Activated naive CD4-positive, alpha-beta T cell treated with Interleukin-2 at 50 U/mL for 16 hours (primary cell): ENCODE results near the gene SUGCT.
"Not testable (repeated sequence)": the region's sequence is repeated elsewhere in the genome, so short reads cannot be mapped to it uniquely, and the experiment has no call there.

Experiments used
- DNase-seq: peaks from one replicate; pipeline ENCODE4 v3.0.0-alpha.2; 2020

The SUGCT gene

GRCh38 chr7:40644454-40645188, 509.8 kb downstream of the SUGCT start:
- no peak for DNase-seq

- DNase-seq = no peak
Measured at GRCh38 chr7:40645197-40645596, 510.4 kb downstream of the SUGCT start.

GRCh38 chr7:40646717-40647116, 511.9 kb downstream of the SUGCT start:
- no peak for DNase-seq

GRCh38 chr7:40647719-40648118, 512.9 kb downstream of the SUGCT start:
- no peak for DNase-seq

- no peak for DNase-seq
Measured at GRCh38 chr7:40649247-40649646, 514.4 kb downstream of the SUGCT start.

GRCh38 chr7:40650903-40651302, 516.1 kb downstream of the SUGCT start:
- DNase-seq = not testable (repeated sequence)

GRCh38 chr7:40654171-40654570, 519.4 kb downstream of the SUGCT start:
- no peak for DNase-seq

- DNase-seq = no peak
Measured at GRCh38 chr7:40655426-40655825, 520.6 kb downstream of the SUGCT start.

- DNase-seq = no peak
Measured at GRCh38 chr7:40656349-40656748, 521.5 kb downstream of the SUGCT start.

GRCh38 chr7:40658729-40659128, 523.9 kb downstream of the SUGCT start:
- no peak for DNase-seq

GRCh38 chr7:40659231-40659630, 524.4 kb downstream of the SUGCT start:
- no peak for DNase-seq

GRCh38 chr7:40673285-40673684, 538.5 kb downstream of the SUGCT start:
- DNase-seq = no peak

GRCh38 chr7:40674316-40674715, 539.5 kb downstream of the SUGCT start:
- DNase-seq = no peak

- DNase-seq = no peak
Measured at GRCh38 chr7:40675741-40676140, 540.9 kb downstream of the SUGCT start.

GRCh38 chr7:40676221-40676620, 541.4 kb downstream of the SUGCT start:
- DNase-seq = no peak

GRCh38 chr7:40680657-40681056, 545.9 kb downstream of the SUGCT start:
- DNase-seq = no peak

GRCh38 chr7:40682696-40683095, 547.9 kb downstream of the SUGCT start:
- DNase-seq = no peak

- no peak for DNase-seq
Measured at GRCh38 chr7:40694026-40694809, 559.4 kb downstream of the SUGCT start.

GRCh38 chr7:40694991-40695390, 560.2 kb downstream of the SUGCT start:
- no peak for DNase-seq

GRCh38 chr7:40697653-40698052, 562.8 kb downstream of the SUGCT start:
- no peak for DNase-seq

- no peak for DNase-seq
Measured at GRCh38 chr7:40698214-40698920, 563.6 kb downstream of the SUGCT start.

- no peak for DNase-seq
Measured at GRCh38 chr7:40698921-40699260, 564.1 kb downstream of the SUGCT start.

GRCh38 chr7:40700653-40701421, 566.0 kb downstream of the SUGCT start:
- no peak for DNase-seq
